ENCODE data around the gene MCM5.
"Not testable (repeated sequence)": the region's sequence is repeated elsewhere in the genome, so short reads cannot be mapped to it uniquely, and the experiment has no call there.

The MCM5 gene

DNA sequence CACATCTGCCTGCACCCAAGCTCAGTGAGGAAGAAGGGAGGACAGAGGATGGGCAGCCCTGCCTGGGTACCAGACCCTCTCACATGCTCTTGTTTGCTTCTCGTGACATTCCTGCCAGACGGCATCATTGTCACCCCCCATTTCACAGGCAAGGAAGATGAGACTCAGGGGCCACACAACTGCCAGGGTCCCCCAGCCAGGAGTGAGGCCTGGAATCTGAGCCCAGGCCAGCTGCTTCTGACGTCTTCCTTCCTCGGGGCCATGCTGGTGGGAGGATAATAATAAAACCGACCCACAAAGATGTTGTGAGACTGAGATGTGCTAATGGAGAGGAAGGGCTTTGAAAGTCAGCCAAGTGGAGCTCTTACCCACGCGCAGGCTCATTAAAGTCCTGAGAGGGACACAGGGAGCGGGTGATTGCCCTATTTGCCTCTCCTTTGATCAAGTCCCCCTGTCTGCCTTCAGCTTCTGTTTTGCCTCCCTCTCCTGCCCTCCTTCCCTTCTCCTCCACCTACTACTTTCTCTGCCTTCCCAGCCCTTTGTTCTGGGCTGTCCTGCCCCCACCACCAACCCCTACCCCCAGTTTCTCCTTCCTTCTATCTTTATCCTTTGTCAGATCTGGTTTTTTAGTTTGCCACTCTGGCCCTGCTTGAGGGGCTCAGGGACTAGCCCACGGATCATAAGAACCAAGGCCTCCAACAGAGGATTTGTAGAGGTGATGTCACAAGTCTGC, 62.7 kb downstream of the MCM5 start:
- H3K9ac ChIP-seq (ENCODE audit: low read length in 2 of 2) = no peak overlapping the region
- no peak overlapping the region for H3K4me3 ChIP-seq (ENCODE audit: low read length in 2 of 2)
- H3K9me3 ChIP-seq (ENCODE audit: control insufficient read depth in 2 of 2, low read length in 2 of 2) = peaks cover 0 to 2% of the 10 kb centered on the region in 2 donors
- peaks cover 1% of the 10 kb centered on the region for H3K4me1 ChIP-seq (ENCODE audit: control insufficient read depth, insufficient read depth, low read length)
- H3K27me3 ChIP-seq (ENCODE audit: control insufficient read depth in 1 of 2, insufficient read depth in 2 of 2, low read length in 2 of 2) = no peaks in the 10 kb centered on the region
- H3K27ac ChIP-seq (ENCODE audit: low read length) = no peak overlapping the region
- H3K36me3 ChIP-seq (ENCODE audit: control insufficient read depth in 2 of 2, insufficient read depth in 2 of 2, low read length in 2 of 2) = no peaks in the 10 kb centered on the region

DNA sequence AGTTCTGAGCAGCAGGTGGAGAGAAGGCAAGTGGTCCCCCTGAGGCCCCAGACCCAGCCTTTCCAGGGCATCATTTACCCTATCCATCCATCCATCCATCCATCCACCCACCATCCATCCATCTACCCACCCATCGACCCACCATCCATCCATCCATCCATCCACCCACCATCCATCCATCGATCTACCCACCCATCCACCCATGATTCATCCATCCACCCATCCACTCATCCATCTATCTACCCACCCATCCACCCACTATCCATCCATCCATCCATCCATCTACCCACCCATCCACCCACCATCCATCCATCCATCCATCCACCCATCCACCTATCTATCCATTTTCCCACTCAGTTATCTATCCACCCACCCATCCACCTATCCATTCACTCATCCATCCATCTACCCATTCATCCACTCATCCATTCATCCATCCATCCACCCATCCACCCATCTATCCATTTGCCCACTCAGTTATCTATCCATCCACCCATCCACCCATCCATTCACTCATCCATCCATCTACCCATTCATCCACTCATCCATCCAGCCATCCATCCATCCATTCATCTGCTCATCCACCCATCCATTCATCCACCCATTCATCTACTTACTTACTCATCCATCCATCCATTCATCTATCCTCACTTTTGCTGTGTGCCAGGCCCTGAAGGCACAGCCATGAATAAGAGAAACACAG, 63.4 kb downstream of the MCM5 start:
- Histone ChIP-seq H3K27ac (ENCODE audit: low read length) (no peak overlapping the region), H3K4me1 (ENCODE audit: control insufficient read depth, insufficient read depth, low read length) (peaks cover 7% of the 10 kb centered on the region), H3K27me3 (ENCODE audit: control insufficient read depth in 1 of 2, insufficient read depth in 2 of 2, low read length in 2 of 2) (no peaks in the 10 kb centered on the region)

DNA sequence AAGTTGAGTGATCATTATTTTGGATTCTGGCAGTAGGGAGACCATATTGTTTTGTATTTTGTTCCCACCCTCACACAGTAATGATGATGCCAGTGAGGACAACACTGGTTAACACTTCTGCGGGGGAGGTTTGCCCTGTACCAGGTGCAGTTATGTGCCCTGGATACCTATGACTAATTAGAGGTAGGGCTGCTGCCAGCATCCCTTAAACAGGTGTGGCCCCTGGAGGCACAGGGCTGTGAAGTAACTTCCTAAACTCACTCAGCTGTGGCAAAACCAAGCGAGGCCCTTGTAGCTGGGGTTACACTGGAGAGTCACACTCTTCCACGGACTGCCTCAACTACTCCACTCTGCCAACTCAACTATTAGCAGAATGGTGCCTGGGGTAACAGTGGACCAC, 64.5 kb downstream of the MCM5 start:
- H3K4me1 ChIP-seq (ENCODE audit: control insufficient read depth, insufficient read depth, low read length) = peaks cover 7% of the 10 kb centered on the region
- no peak overlapping the region for H3K9ac ChIP-seq (ENCODE audit: low read length in 2 of 2)
- no peak overlapping the region for H3K4me3 ChIP-seq (ENCODE audit: low read length in 2 of 2)
- H3K27ac ChIP-seq (ENCODE audit: low read length) = no peak overlapping the region
- no peaks in the 10 kb centered on the region for H3K36me3 ChIP-seq (ENCODE audit: control insufficient read depth in 2 of 2, insufficient read depth in 2 of 2, low read length in 2 of 2)
- H3K27me3 ChIP-seq (ENCODE audit: control insufficient read depth in 1 of 2, insufficient read depth in 2 of 2, low read length in 2 of 2) = no peaks in the 10 kb centered on the region
- H3K9me3 ChIP-seq (ENCODE audit: control insufficient read depth in 2 of 2, low read length in 2 of 2) = peaks cover 0 to 2% of the 10 kb centered on the region in 2 donors

More for the DNA sequence above, 63.4 kb downstream of the MCM5 start:
- Histone ChIP-seq H3K4me3 (ENCODE audit: low read length in 2 of 2) (no peak overlapping the region), H3K9me3 (ENCODE audit: control insufficient read depth in 2 of 2, low read length in 2 of 2) (peaks cover 0 to 2% of the 10 kb centered on the region in 2 donors), H3K9ac (ENCODE audit: low read length in 2 of 2) (no peak overlapping the region), H3K36me3 (ENCODE audit: control insufficient read depth in 2 of 2, insufficient read depth in 2 of 2, low read length in 2 of 2) (no peaks in the 10 kb centered on the region)

DNA sequence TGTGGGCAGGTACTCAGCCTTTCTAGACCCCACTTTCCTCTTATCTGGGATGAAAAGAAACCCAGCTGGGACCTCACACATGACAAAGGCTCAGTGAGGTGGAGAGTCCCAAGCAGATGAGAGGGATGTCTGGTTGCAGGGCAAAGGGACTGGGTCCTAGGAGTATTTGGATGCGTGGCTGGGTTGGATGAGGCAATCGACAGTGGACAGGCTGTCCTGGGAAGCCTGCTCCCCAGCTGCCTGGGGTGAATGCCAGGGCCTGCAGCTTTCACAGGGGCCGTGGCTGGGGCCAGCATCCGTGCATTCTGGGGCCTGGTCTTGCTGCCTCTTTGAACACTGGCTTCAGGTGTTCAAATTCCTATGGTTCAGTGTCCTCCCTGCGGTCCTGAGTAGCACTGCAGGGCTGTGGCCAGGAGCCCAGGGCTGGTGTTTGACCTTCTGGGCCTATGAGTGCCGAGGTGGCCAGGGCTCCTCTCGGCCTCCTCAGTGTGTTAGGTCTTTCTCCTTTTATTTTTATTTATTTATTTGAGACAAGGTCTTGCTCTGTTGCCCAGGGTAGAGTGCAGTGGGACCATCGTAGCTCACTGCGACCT, 65.3 kb downstream of the MCM5 start:
- peaks cover 7% of the 10 kb centered on the region for H3K4me1 ChIP-seq (ENCODE audit: control insufficient read depth, insufficient read depth, low read length)
- H3K27me3 ChIP-seq (ENCODE audit: control insufficient read depth in 1 of 2, insufficient read depth in 2 of 2, low read length in 2 of 2) = no peaks in the 10 kb centered on the region
- peaks cover 0 to 2% of the 10 kb centered on the region in 2 donors for H3K9me3 ChIP-seq (ENCODE audit: control insufficient read depth in 2 of 2, low read length in 2 of 2)
- H3K27ac ChIP-seq (ENCODE audit: low read length) = no peak overlapping the region
- no peaks in the 10 kb centered on the region for H3K36me3 ChIP-seq (ENCODE audit: control insufficient read depth in 2 of 2, insufficient read depth in 2 of 2, low read length in 2 of 2)
- H3K4me3 ChIP-seq (ENCODE audit: low read length in 2 of 2) = no peak overlapping the region
- H3K9ac ChIP-seq (ENCODE audit: low read length in 2 of 2) = no peak overlapping the region

DNA sequence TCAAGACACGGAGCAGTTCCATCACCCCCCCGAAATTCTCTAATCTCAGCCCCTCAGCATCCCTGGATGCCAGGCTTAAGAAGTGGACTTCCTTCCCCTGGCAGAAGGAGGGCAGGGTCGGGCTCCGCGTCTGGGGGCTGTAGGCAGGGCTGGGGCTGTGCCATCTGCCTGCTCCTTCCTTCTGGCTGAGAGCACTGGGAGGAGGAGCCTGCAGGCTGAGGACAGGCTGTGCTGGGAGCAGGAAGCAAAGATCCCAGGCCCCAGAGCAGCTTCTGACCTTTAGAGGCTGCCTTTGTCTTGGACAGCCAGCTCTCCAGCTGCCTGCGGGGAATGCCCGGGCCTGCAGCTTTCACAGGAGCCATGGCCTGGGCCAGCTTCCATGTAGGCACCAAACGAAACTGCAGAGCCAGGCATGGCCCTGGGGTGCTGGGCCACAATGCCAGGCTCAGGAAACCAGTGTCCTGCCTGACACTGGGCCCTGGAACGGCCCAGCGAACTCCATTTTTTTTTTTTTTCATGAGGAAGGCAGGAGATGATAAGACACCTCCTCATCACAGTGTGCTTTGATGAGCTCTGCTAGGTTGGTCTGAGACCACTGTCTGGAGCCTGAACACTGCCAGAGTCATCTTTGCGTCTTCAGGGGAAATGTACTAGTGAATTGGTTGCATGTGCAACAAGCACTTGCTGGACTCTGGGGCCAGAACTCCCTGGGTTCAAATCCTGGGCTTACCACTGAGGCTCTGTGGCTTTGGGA, 67.9 kb downstream of the MCM5 start:
- Histone ChIP-seq H3K9me3 (ENCODE audit: control insufficient read depth in 2 of 2, low read length in 2 of 2) (peaks cover 0 to 2% of the 10 kb centered on the region in 2 donors), H3K27ac (ENCODE audit: low read length) (peak overlapping the region; percentile 75), H3K4me1 (ENCODE audit: control insufficient read depth, insufficient read depth, low read length) (peaks cover 9% of the 10 kb centered on the region), H3K27me3 (ENCODE audit: control insufficient read depth in 1 of 2, insufficient read depth in 2 of 2, low read length in 2 of 2) (no peaks in the 10 kb centered on the region), H3K9ac (ENCODE audit: low read length in 2 of 2) (peak overlapping the region in 1 of 2 donors; percentile 41), H3K36me3 (ENCODE audit: control insufficient read depth in 2 of 2, insufficient read depth in 2 of 2, low read length in 2 of 2) (no peaks in the 10 kb centered on the region), H3K4me3 (ENCODE audit: low read length in 2 of 2) (peak overlapping the region in 1 of 2 donors; percentile 22)

DNA sequence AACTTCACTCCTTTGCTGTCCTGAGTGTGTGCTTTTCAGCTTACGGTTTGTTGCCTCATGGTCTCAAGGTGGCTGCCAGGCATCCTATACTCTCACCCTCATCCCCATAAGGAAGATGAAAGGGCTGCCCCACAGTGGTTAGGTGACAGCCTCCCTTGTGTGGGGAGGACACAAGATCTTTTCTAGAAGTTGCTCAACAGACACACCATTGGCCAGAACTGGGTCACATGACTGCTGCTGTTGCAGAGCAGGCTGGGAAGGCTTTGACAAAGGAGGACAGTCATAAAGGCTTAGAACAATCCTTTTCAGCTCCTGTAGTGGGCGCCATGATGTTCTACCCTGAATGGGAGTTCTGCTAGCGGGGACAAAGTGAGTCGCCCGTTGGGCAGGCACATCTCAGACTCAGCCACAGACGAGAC, 71.0 kb downstream of the MCM5 start:
- H3K27ac ChIP-seq (ENCODE audit: low read length) = no peak overlapping the region
- H3K9me3 ChIP-seq (ENCODE audit: control insufficient read depth in 2 of 2, low read length in 2 of 2) = no peaks in the 10 kb centered on the region
- no peaks in the 10 kb centered on the region for H3K27me3 ChIP-seq (ENCODE audit: control insufficient read depth in 1 of 2, insufficient read depth in 2 of 2, low read length in 2 of 2)
- no peaks in the 10 kb centered on the region for H3K36me3 ChIP-seq (ENCODE audit: control insufficient read depth in 2 of 2, insufficient read depth in 2 of 2, low read length in 2 of 2)
- no peak overlapping the region for H3K4me3 ChIP-seq (ENCODE audit: low read length in 2 of 2)
- H3K9ac ChIP-seq (ENCODE audit: low read length in 2 of 2) = no peak overlapping the region
- H3K4me1 ChIP-seq (ENCODE audit: control insufficient read depth, insufficient read depth, low read length) = peaks cover 14% of the 10 kb centered on the region

DNA sequence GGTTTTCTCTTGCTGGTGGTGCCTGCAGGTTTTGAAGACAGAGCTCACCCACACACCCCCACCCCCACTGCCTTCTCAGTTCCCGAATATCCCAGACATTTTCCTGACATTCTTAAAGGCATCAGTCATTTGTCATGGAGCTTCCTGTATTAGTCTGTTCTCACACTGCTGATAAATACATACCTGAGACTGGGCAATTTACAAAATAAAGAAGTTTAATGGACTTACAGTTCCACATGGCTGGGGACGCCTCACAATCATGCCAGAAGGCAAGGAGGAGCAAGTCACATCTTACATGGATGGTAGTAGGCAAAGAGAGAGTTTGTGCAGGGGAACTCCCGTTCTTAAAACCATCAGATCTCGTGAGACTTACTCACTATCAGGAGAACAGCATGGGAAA, 71.6 kb downstream of the MCM5 start:
- not testable (repeated sequence) for H3K36me3 ChIP-seq (ENCODE audit: control insufficient read depth in 2 of 2, insufficient read depth in 2 of 2, low read length in 2 of 2); H3K4me3 ChIP-seq (ENCODE audit: low read length in 2 of 2); H3K9ac ChIP-seq (ENCODE audit: low read length in 2 of 2); H3K9me3 ChIP-seq (ENCODE audit: control insufficient read depth in 2 of 2, low read length in 2 of 2); H3K27ac ChIP-seq (ENCODE audit: low read length); H3K27me3 ChIP-seq (ENCODE audit: control insufficient read depth in 1 of 2, insufficient read depth in 2 of 2, low read length in 2 of 2)
- peaks cover 14% of the 10 kb centered on the region for H3K4me1 ChIP-seq (ENCODE audit: control insufficient read depth, insufficient read depth, low read length)

DNA sequence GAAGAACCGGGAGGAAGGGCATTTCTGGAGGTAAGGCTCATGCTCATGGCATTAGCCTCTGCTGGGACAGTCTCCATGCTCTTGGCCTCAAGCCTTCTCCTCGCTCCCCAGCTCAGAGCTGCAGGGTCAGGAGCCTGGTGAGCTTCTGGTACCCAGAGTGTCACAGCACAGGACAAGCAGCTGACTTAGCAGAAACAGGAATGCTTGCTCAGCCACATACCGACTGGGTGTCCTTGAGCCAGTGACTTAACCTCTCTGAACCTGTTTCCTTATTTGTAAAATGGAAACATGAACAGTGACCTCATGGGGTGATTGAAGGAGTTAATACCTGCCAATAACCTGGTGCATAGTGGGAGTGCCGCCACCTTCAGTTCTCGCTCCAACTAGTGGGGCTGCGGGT, 72.5 kb downstream of the MCM5 start:
- H3K9me3 ChIP-seq (ENCODE audit: control insufficient read depth in 2 of 2, low read length in 2 of 2) = no peaks in the 10 kb centered on the region
- H3K4me1 ChIP-seq (ENCODE audit: control insufficient read depth, insufficient read depth, low read length) = peaks cover 20% of the 10 kb centered on the region
- no peak overlapping the region for H3K4me3 ChIP-seq (ENCODE audit: low read length in 2 of 2)
- H3K36me3 ChIP-seq (ENCODE audit: control insufficient read depth in 2 of 2, insufficient read depth in 2 of 2, low read length in 2 of 2) = no peaks in the 10 kb centered on the region
- no peaks in the 10 kb centered on the region for H3K27me3 ChIP-seq (ENCODE audit: control insufficient read depth in 1 of 2, insufficient read depth in 2 of 2, low read length in 2 of 2)
- H3K27ac ChIP-seq (ENCODE audit: low read length) = no peak overlapping the region
- H3K9ac ChIP-seq (ENCODE audit: low read length in 2 of 2) = no peak overlapping the region

DNA sequence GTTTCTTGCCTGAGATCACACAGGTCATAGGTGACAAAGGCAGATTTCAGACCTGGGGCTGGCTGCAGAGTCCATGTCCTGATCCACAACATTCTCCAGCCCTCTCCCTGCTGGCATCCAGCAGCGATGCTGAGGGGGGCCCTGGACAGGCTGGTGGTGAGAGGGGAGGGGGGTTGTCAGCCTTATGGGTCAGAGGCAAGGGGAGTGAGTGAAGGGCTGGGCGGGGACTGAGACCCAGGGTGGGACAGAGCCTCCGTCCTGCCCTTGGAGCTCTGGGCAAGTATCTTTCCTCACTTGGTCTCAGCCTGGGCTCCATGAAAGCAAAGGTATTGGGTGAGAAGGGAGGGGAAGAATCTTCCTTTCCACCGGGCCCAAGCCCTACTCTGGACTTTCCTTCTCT, 74.0 kb downstream of the MCM5 start:
- H3K27me3 ChIP-seq (ENCODE audit: control insufficient read depth in 1 of 2, insufficient read depth in 2 of 2, low read length in 2 of 2) = no peaks in the 10 kb centered on the region

More for the DNA sequence above, 74.0 kb downstream of the MCM5 start:
- H3K9ac ChIP-seq (ENCODE audit: low read length in 2 of 2) = no peak overlapping the region
- H3K4me1 ChIP-seq (ENCODE audit: control insufficient read depth, insufficient read depth, low read length) = peaks cover 22% of the 10 kb centered on the region
- no peak overlapping the region for H3K27ac ChIP-seq (ENCODE audit: low read length)
- no peaks in the 10 kb centered on the region for H3K9me3 ChIP-seq (ENCODE audit: control insufficient read depth in 2 of 2, low read length in 2 of 2)
- no peaks in the 10 kb centered on the region for H3K36me3 ChIP-seq (ENCODE audit: control insufficient read depth in 2 of 2, insufficient read depth in 2 of 2, low read length in 2 of 2)
- no peak overlapping the region for H3K4me3 ChIP-seq (ENCODE audit: low read length in 2 of 2)
